ENCODE results near the gene FRMD8. TPM values are rescaled to one million over a fixed set of nuclear protein-coding genes. Genes with fewer than 3 reads are reported as not detected.

FRMD8 gene
- total RNA-seq, 5 donors from 2014 or later (not counting 1 experiment from before 2014, with no cell fraction given), result 35.6 to 79.1 (median 77.8) TPM

- POLR2A ChIA-PET, result no interaction called here
- Mint-ChIP-seq H3K4me3 (peak overlapping the region; percentile 80 to 96 (median 87)), H3K4me1 (peaks cover 14 to 21% (median 18%) of the 10 kb centered on the region in 3 donors), H3K36me3 (peaks cover 9% of the 10 kb centered on the region), H3K27ac (peak overlapping the region in 1 of 2 donors; percentile 63), H3K9me3 (no peaks in the 10 kb centered on the region), H3K27me3 (no peaks in the 10 kb centered on the region)
- Histone ChIP-seq H3K4me1 (ENCODE audit: control insufficient read depth in 1 of 2, extremely low read depth in 1 of 2, insufficient read depth in 2 of 2, low read length in 2 of 2) (peaks cover 2 to 20% of the 10 kb centered on the region in 2 experiments), H3K4me3 (ENCODE audit: control insufficient read depth in 1 of 2, extremely low read depth in 1 of 2, low read length in 1 of 2) (peak overlapping the region; percentile 27 to 42), H3K9me3 (no peaks in the 10 kb centered on the region), H3K27ac (ENCODE audit: low read length) (no peak overlapping the region), H3K27me3 (replicated peaks in 1 of 2; ENCODE audit: control insufficient read depth in 2 of 2, extremely low read depth in 1 of 2, insufficient read depth in 2 of 2, low read length in 1 of 2) (peaks cover 0 to 7% of the 10 kb centered on the region in 2 experiments), H3K36me3 (ENCODE audit: control insufficient read depth in 2 of 2, extremely low read depth in 1 of 2, insufficient read depth in 1 of 2, low read length in 1 of 2) (peaks cover 9 to 16% of the 10 kb centered on the region in 2 donors)
- CTCF ChIA-PET, result no interaction called here
- 81% methylated on average over 32 of the region's 35 CpGs for WGBS (ENCODE audit: insufficient coverage)
- DNase-seq (no peak), ATAC-seq (replicated peaks in 1 of 4) (no peak)
Observed at GRCh38 chr11:65355776-65356393, 30.6 kb upstream of the FRMD8 start.

GRCh38 chr11:65356394-65356972, 30.0 kb upstream of the FRMD8 start:
- peak overlapping the region in 2 of 3 donors; percentile 72 to 96 for H3K4me3 Mint-ChIP-seq
- WGBS (ENCODE audit: insufficient coverage), result 96% methylated on average over 30 of the region's 30 CpGs
- ATAC-seq (replicated peaks in 1 of 4) (no peak), DNase-seq (no peak)
- H3K27ac ChIP-seq (ENCODE audit: low read length), result no peak overlapping the region
- H3K4me3 ChIP-seq (ENCODE audit: control insufficient read depth in 1 of 2, extremely low read depth in 1 of 2, low read length in 1 of 2), result no peak overlapping the region
- no peak overlapping the region for H3K27ac Mint-ChIP-seq
- POLR2A ChIA-PET, result interaction anchor here in 1 of 2 donors (0.5 kb wide), 1 partner anchor 328 kb away, joined by 8 read pairs; no protein-coding TSS in a partner anchor
- peaks cover 9% of the 10 kb centered on the region for H3K36me3 Mint-ChIP-seq
- peaks cover 2 to 20% of the 10 kb centered on the region in 2 experiments for H3K4me1 ChIP-seq (ENCODE audit: control insufficient read depth in 1 of 2, extremely low read depth in 1 of 2, insufficient read depth in 2 of 2, low read length in 2 of 2)
- peaks cover 6 to 12% of the 10 kb centered on the region in 2 donors for H3K36me3 ChIP-seq (ENCODE audit: control insufficient read depth in 2 of 2, extremely low read depth in 1 of 2, insufficient read depth in 1 of 2, low read length in 1 of 2)
- H3K27me3 ChIP-seq (replicated peaks in 1 of 2; ENCODE audit: control insufficient read depth in 2 of 2, extremely low read depth in 1 of 2, insufficient read depth in 2 of 2, low read length in 1 of 2), result peaks cover 0 to 7% of the 10 kb centered on the region in 2 experiments
- CTCF ChIA-PET, result interaction anchor here in 1 of 2 donors (0.6 kb wide), 1 partner anchor 154 kb away, joined by 3 read pairs; no protein-coding TSS in a partner anchor
- H3K4me1 Mint-ChIP-seq, result peaks cover 14 to 21% (median 18%) of the 10 kb centered on the region in 3 donors
- no peaks in the 10 kb centered on the region for H3K9me3 ChIP-seq
- H3K27me3 Mint-ChIP-seq, result no peaks in the 10 kb centered on the region
- H3K9me3 Mint-ChIP-seq, result no peaks in the 10 kb centered on the region

GRCh38 chr11:65357856-65358356, 28.5 kb upstream of the FRMD8 start:
- no peak for DNase-seq
- WGBS (ENCODE audit: insufficient coverage), result 83% methylated on average over 5 of the region's 8 CpGs
- Histone ChIP-seq H3K27ac (ENCODE audit: low read length) (no peak overlapping the region), H3K4me3 (ENCODE audit: control insufficient read depth in 1 of 2, extremely low read depth in 1 of 2, low read length in 1 of 2) (no peak overlapping the region), H3K27me3 (replicated peaks in 1 of 2; ENCODE audit: control insufficient read depth in 2 of 2, extremely low read depth in 1 of 2, insufficient read depth in 2 of 2, low read length in 1 of 2) (peaks cover 0 to 7% of the 10 kb centered on the region in 2 experiments), H3K9me3 (no peaks in the 10 kb centered on the region), H3K36me3 (ENCODE audit: control insufficient read depth in 2 of 2, extremely low read depth in 1 of 2, insufficient read depth in 1 of 2, low read length in 1 of 2) (no peaks in the 10 kb centered on the region), H3K4me1 (ENCODE audit: control insufficient read depth in 1 of 2, extremely low read depth in 1 of 2, insufficient read depth in 2 of 2, low read length in 2 of 2) (peaks cover 2 to 20% of the 10 kb centered on the region in 2 experiments)
- H3K9me3 Mint-ChIP-seq, result no peaks in the 10 kb centered on the region
- H3K27ac Mint-ChIP-seq, result no peak overlapping the region
- no peak for ATAC-seq (replicated peaks in 1 of 4)
- H3K4me1 Mint-ChIP-seq, result peaks cover 16 to 21% (median 18%) of the 10 kb centered on the region in 3 donors
- H3K4me3 Mint-ChIP-seq, result no peak overlapping the region
- no peaks in the 10 kb centered on the region for H3K27me3 Mint-ChIP-seq
- ChIA-PET CTCF (interaction anchor here in 1 of 2 donors (0.9 kb wide), 1 partner anchor 14 kb away, joined by 3 read pairs; no protein-coding TSS in a partner anchor), POLR2A (no interaction called here)
- no peaks in the 10 kb centered on the region for H3K36me3 Mint-ChIP-seq

- Mint-ChIP-seq H3K9me3 (no peaks in the 10 kb centered on the region), H3K36me3 (no peaks in the 10 kb centered on the region), H3K4me3 (no peak overlapping the region), H3K27ac (peak overlapping the region in 1 of 2 donors; percentile 55), H3K27me3 (no peaks in the 10 kb centered on the region), H3K4me1 (peaks cover 3 to 6% (median 4%) of the 10 kb centered on the region in 3 donors)
- Histone ChIP-seq H3K4me1 (ENCODE audit: control insufficient read depth in 1 of 2, extremely low read depth in 1 of 2, insufficient read depth in 2 of 2, low read length in 2 of 2) (peaks cover 0 to 5% of the 10 kb centered on the region in 2 experiments), H3K4me3 (ENCODE audit: control insufficient read depth in 1 of 2, extremely low read depth in 1 of 2, low read length in 1 of 2) (no peak overlapping the region), H3K9me3 (no peaks in the 10 kb centered on the region), H3K36me3 (ENCODE audit: control insufficient read depth in 2 of 2, extremely low read depth in 1 of 2, insufficient read depth in 1 of 2, low read length in 1 of 2) (no peaks in the 10 kb centered on the region), H3K27ac (ENCODE audit: low read length) (no peak overlapping the region), H3K27me3 (replicated peaks in 1 of 2; ENCODE audit: control insufficient read depth in 2 of 2, extremely low read depth in 1 of 2, insufficient read depth in 2 of 2, low read length in 1 of 2) (no peaks in the 10 kb centered on the region)
- ChIA-PET POLR2A (interaction anchor here in 1 of 2 donors (0.6 kb wide), 1 partner anchor 1018 kb away, joined by 3 read pairs; no protein-coding TSS in a partner anchor), CTCF (interaction anchor here in 1 of 2 donors (1.0 kb wide), 1 partner anchor 14 kb away, joined by 4 read pairs; no protein-coding TSS in a partner anchor)
- WGBS (ENCODE audit: insufficient coverage), result 68% methylated on average over 6 of the region's 10 CpGs
- peak in 1 of 35 experiments; percentile 19 for DNase-seq
- ATAC-seq (replicated peaks in 1 of 4), result peak in 1 of 4 experiments; percentile 43
Observed at GRCh38 chr11:65362320-65362931, 24.0 kb upstream of the FRMD8 start.

GRCh38 chr11:65362966-65363365, 23.5 kb upstream of the FRMD8 start:
- no peaks in the 10 kb centered on the region for H3K9me3 Mint-ChIP-seq
- no peaks in the 10 kb centered on the region for H3K36me3 Mint-ChIP-seq
- no peak overlapping the region for H3K4me3 ChIP-seq (ENCODE audit: control insufficient read depth in 1 of 2, extremely low read depth in 1 of 2, low read length in 1 of 2)
- H3K4me1 Mint-ChIP-seq, result peaks cover 3 to 6% (median 4%) of the 10 kb centered on the region in 3 donors
- ATAC-seq (replicated peaks in 1 of 4), result no peak
- H3K4me3 Mint-ChIP-seq, result no peak overlapping the region
- no peak for DNase-seq
- no peaks in the 10 kb centered on the region for H3K27me3 ChIP-seq (replicated peaks in 1 of 2; ENCODE audit: control insufficient read depth in 2 of 2, extremely low read depth in 1 of 2, insufficient read depth in 2 of 2, low read length in 1 of 2)
- H3K36me3 ChIP-seq (ENCODE audit: control insufficient read depth in 2 of 2, extremely low read depth in 1 of 2, insufficient read depth in 1 of 2, low read length in 1 of 2), result no peaks in the 10 kb centered on the region
- H3K27ac Mint-ChIP-seq, result no peak overlapping the region
- H3K9me3 ChIP-seq, result no peaks in the 10 kb centered on the region
- POLR2A ChIA-PET, result no interaction called here
- peaks cover 0 to 5% of the 10 kb centered on the region in 2 experiments for H3K4me1 ChIP-seq (ENCODE audit: control insufficient read depth in 1 of 2, extremely low read depth in 1 of 2, insufficient read depth in 2 of 2, low read length in 2 of 2)
- CTCF ChIA-PET, result interaction anchor here in 1 of 2 donors (1.0 kb wide), 1 partner anchor 13 kb away, joined by 4 read pairs; no protein-coding TSS in a partner anchor
- 50% methylated on average over 1 of the region's 6 CpGs for WGBS (ENCODE audit: insufficient coverage)
- no peaks in the 10 kb centered on the region for H3K27me3 Mint-ChIP-seq
- H3K27ac ChIP-seq (ENCODE audit: low read length), result no peak overlapping the region

- CTCF ChIA-PET, result no interaction called here
- POLR2A ChIA-PET, result no interaction called here
- H3K4me1 Mint-ChIP-seq, result peaks cover 3 to 6% (median 4%) of the 10 kb centered on the region in 3 donors
- H3K9me3 ChIP-seq, result no peaks in the 10 kb centered on the region
- no peak overlapping the region for H3K4me3 Mint-ChIP-seq
- no peak overlapping the region for H3K4me3 ChIP-seq (ENCODE audit: control insufficient read depth in 1 of 2, extremely low read depth in 1 of 2, low read length in 1 of 2)
- no peaks in the 10 kb centered on the region for H3K27me3 Mint-ChIP-seq
- no peak overlapping the region for H3K27ac Mint-ChIP-seq
- H3K36me3 Mint-ChIP-seq, result no peaks in the 10 kb centered on the region
- DNase-seq (no peak), ATAC-seq (replicated peaks in 1 of 4) (no peak)
- no peaks in the 10 kb centered on the region for H3K36me3 ChIP-seq (ENCODE audit: control insufficient read depth in 2 of 2, extremely low read depth in 1 of 2, insufficient read depth in 1 of 2, low read length in 1 of 2)
- no CpG with 5 or more reads among the region's 3 CpGs for WGBS (ENCODE audit: insufficient coverage)
- no peaks in the 10 kb centered on the region for H3K27me3 ChIP-seq (replicated peaks in 1 of 2; ENCODE audit: control insufficient read depth in 2 of 2, extremely low read depth in 1 of 2, insufficient read depth in 2 of 2, low read length in 1 of 2)
- no peak overlapping the region for H3K27ac ChIP-seq (ENCODE audit: low read length)
- no peaks in the 10 kb centered on the region for H3K9me3 Mint-ChIP-seq
- H3K4me1 ChIP-seq (ENCODE audit: control insufficient read depth in 1 of 2, extremely low read depth in 1 of 2, insufficient read depth in 2 of 2, low read length in 2 of 2), result peaks cover 0 to 5% of the 10 kb centered on the region in 2 experiments
Observed at GRCh38 chr11:65363770-65364169, 22.7 kb upstream of the FRMD8 start.

Data from T-cell (primary cell).